Activated naive CD8-positive, alpha-beta T cell treated with anti-CD3 and anti-CD28 coated beads for 36 hours (primary cell): ENCODE results near the gene ERICH4. TPM values are rescaled to one million over a fixed set of nuclear protein-coding genes. Genes with fewer than 3 reads are reported as not detected.
"Not testable (repeated sequence)": the region's sequence is repeated elsewhere in the genome, so short reads cannot be mapped to it uniquely, and the experiment has no call there.

ENCODE experiments used
- DNase-seq: peaks from one replicate; pipeline ENCODE4 v3.0.0; 2021
- H3K27ac Mint-ChIP-seq: one replicate; pipeline ENCODE4 v1.8.0; 2022; ENCODE audit warnings: mild to moderate bottlenecking, moderate library complexity, mixed read lengths
- H3K27me3 Mint-ChIP-seq: one replicate; pipeline ENCODE4 v1.8.0; 2022; ENCODE audit warnings: mild to moderate bottlenecking, mixed read lengths
- H3K36me3 Mint-ChIP-seq: one replicate; pipeline ENCODE4 v1.8.0; 2021; ENCODE audit warnings: mild to moderate bottlenecking, mixed read lengths
- H3K4me1 Mint-ChIP-seq: one replicate; pipeline ENCODE4 v1.8.0; 2021; ENCODE audit warnings: mixed read lengths
- H3K4me3 Mint-ChIP-seq: one replicate; pipeline ENCODE4 v1.8.0; 2022; ENCODE audit warnings: mild to moderate bottlenecking, moderate library complexity, mixed read lengths
- H3K9me3 Mint-ChIP-seq: one replicate; pipeline ENCODE4 v1.8.0; 2022; ENCODE audit warnings: mixed read lengths
- total RNA-seq, 2 experiments: library from RNA; stranded (reverse); gene quantifications; one replicate each; pipeline ENCODE4 v1.2.3, GENCODE V29; 2021

Gene ERICH4, protein sequence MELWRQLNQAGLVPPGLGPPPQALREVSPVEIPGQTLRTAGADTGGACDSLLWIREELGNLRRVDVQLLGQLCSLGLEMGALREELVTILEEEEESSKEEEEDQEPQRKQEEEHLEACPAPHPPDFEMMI
- not detected for total RNA-seq

DNA sequence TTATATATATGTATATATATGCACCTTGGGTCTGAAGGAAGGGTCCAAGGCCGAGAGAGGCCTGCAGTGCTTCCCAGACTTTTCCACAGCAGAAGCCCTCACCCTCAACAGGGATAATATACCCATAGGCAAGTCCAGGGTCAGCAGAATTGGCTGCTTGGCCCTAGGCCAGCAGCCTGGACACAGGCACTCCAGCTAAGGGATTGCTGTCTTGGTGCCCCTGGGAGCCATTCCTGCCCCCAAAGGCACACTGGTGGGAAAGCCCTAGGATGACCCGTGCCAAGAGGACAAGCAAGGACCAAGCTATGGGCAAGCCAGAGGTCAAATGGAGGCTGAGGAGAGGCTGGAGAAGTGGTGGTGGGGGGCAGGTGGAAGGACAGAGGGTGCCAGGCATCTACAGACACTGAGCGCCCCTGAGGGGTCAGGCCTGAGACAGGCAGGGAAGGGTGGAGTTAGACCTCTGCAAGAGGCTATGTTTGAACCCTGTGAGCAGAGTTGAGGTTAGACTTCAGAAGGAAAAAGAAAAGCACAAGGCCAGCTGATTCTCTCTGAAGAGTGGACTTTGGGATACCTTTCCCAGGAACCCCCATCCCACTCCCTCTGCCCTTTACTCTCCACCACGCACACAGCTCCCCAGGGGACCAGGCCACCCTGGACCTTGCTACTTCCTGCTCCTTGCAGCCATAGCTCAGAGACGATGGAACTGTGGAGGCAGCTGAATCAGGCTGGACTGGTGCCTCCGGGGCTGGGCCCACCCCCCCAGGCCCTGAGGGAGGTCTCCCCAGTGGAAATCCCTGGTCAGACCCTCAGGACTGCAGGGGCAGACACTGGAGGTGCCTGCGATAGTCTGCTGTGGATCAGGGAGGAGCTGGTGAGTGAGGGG, at the start of gene ERICH4:
Gene ERICH4 (plus strand): TSS at position 684 of the 883 bp plus-strand sequence. CDS start 14 bp downstream, at position 698.
- H3K9me3 Mint-ChIP-seq, result no peaks in the 10 kb centered on the region
- H3K4me1 Mint-ChIP-seq, result peaks cover 10% of the 10 kb centered on the region
- no peak for DNase-seq
- H3K27ac Mint-ChIP-seq, result no peak within 1 kb of the TSS
- no peak within 1 kb of the TSS for H3K4me3 Mint-ChIP-seq
- peaks cover 13% of the 10 kb centered on the region for H3K27me3 Mint-ChIP-seq
- H3K36me3 Mint-ChIP-seq, result peaks cover 4% of the 10 kb centered on the region

DNA sequence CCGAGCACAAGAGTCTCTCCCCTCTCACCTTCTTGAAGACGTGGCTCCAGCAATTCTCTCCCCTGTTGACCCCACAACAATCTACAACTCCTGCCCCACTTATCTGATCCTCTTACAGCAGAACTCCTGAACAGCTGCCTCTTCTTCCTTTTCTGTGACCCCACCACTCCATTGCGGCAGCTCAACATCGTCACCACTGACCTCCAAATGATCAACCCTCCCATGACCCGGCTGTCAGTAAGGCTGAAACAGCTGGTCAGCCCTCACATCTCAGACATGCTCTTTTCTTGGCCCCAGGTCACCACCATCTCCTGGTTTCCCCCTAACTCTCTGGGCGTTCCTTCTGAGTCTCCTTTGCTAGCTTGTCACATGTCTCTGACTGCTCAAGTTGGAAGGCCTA, 47.6 kb upstream of the ERICH4 start:
- peaks cover 9% of the 10 kb centered on the region for H3K36me3 Mint-ChIP-seq
- peaks cover 33% of the 10 kb centered on the region for H3K4me1 Mint-ChIP-seq
- H3K27me3 Mint-ChIP-seq, result no peaks in the 10 kb centered on the region
- no peak for DNase-seq
- no peaks in the 10 kb centered on the region for H3K9me3 Mint-ChIP-seq
- peak overlapping the region; percentile 26 for H3K27ac Mint-ChIP-seq
- peak overlapping the region; percentile 98 for H3K4me3 Mint-ChIP-seq

DNA sequence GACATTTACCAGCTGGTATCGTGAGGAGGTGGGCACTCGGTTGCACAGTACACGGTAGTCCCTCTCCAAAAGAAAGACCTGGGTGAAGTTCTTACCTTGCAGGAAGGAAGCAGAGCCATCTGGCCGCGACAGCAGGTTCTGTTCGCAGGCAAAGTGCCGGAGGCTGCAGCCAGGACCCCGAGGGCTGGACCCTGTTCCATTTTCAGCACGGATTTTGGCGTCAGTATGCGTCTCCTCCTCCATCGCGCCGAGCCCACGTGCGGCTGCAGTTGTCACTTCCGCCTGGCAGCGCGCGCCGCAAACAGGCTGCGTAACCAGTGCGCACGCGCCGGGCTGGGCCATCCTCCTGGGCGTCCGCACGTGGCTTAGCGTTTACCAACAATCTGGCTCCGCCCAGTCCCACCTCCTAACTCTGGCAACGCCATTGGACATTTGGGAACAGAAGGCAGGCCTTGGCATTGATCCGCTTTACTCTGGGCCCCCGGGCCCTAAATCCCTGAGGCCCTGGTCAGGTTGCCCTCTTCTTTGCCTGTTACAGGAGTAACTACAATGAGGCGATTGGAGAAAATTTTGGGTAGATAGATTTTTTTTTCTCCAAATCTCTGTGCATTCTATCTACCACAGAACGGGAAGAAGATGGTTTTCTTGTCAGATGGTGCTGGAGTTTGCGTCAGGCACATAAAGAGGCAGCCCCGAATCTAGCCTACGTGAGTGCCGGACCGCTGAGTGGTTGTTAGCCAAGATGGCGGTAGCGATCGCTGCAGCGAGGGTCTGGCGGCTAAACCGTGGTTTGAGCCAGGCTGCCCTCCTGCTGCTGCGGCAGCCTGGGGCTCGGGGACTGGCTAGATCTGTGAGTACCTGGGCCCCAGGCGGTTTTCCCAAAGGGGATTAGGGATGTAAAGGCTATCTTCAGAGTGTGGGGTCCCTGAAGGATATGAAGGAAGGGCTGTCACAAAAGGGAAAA, 45.6 kb upstream of the ERICH4 start, which contains the start of the genes BCKDHA and EXOSC5:
Gene BCKDHA (plus strand): TSS at position 733 of the 964 bp plus-strand sequence. CDS start 10 bp downstream, at position 743.
Gene EXOSC5 (minus strand): TSS at position 274 of the 964 bp plus-strand sequence. CDS start 31 bp downstream, at position 243.
- Mint-ChIP-seq H3K36me3 (peaks cover 14% of the 10 kb centered on the region), H3K4me3 (peak within 1 kb of the TSS; percentile 98), H3K27ac (peak within 1 kb of the TSS; percentile 99), H3K9me3 (no peaks in the 10 kb centered on the region), H3K27me3 (no peaks in the 10 kb centered on the region), H3K4me1 (peaks cover 40% of the 10 kb centered on the region)
- DNase-seq, result peak; percentile 99

DNA sequence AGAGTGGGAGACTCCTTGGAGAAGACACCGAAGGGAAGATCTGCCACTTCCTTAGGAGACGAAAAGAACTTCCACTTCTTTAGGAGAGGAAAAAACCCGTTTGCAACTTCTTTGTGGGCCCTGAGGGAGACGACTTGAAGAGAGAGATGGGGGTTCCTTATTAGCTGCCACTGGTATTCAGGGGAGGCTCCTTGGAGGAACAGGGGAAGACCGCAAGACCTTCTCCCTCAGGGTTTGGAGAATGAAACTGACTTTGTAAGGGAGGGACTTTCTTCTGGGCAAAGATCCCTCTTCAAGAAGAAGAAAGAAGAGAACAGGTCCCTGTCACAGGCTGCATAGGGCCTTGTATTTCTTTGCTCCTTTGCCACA, 44.9 kb upstream of the ERICH4 start:
- peak overlapping the region; percentile 99 for H3K27ac Mint-ChIP-seq
- H3K9me3 Mint-ChIP-seq, result no peaks in the 10 kb centered on the region
- H3K27me3 Mint-ChIP-seq, result no peaks in the 10 kb centered on the region
- H3K4me1 Mint-ChIP-seq, result peaks cover 42% of the 10 kb centered on the region
- H3K36me3 Mint-ChIP-seq, result peaks cover 15% of the 10 kb centered on the region
- peak overlapping the region; percentile 98 for H3K4me3 Mint-ChIP-seq
- no peak for DNase-seq

DNA sequence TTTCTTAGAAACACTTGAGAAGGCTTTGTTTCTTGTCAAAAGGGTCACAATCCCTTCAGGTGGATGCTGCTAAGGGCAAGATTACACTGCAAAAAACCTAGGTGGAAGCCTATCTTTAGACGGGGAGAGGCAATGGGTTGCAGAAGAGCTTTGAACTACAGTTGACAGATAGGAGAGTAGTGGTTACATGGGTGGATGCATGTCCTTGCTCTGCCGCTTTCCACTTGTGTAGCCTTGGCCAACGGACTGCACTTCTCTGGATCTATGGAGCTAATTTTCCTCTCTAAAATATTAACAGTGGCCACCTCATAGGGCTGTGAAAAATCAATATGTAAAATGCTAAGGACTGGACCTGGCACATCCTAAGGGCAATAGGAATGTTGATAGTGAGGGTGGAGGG, 44.4 kb upstream of the ERICH4 start:
- Mint-ChIP-seq H3K27me3 (no peaks in the 10 kb centered on the region), H3K4me1 (peaks cover 43% of the 10 kb centered on the region), H3K9me3 (no peaks in the 10 kb centered on the region), H3K4me3 (peak overlapping the region; percentile 98), H3K36me3 (peaks cover 17% of the 10 kb centered on the region), H3K27ac (peak overlapping the region; percentile 99)
- DNase-seq, result no peak

DNA sequence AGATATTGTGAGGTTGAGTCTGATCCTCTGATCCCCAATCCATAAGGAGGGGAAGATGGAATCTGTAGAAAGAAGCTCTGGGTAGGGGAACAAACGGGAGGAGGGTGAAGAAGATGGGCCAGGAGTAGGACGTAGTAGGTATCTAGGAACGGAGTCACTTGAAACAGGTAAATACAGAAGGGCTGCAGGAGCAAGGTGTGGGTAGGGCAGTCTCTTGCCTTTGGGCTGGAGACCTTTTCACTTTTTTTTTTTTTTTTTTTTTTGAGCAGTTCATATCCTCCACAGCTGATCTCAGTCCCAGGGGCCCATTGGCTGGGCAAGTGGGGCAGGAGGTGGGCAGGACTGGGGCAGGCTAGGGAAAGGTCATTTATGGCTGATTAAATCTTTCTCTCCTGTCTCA, 43.9 kb upstream of the ERICH4 start:
- Mint-ChIP-seq H3K27me3 (no peaks in the 10 kb centered on the region), H3K4me1 (peaks cover 43% of the 10 kb centered on the region), H3K4me3 (peak overlapping the region; percentile 98), H3K9me3 (no peaks in the 10 kb centered on the region), H3K27ac (no peak overlapping the region), H3K36me3 (peaks cover 17% of the 10 kb centered on the region)
- DNase-seq, result no peak

DNA sequence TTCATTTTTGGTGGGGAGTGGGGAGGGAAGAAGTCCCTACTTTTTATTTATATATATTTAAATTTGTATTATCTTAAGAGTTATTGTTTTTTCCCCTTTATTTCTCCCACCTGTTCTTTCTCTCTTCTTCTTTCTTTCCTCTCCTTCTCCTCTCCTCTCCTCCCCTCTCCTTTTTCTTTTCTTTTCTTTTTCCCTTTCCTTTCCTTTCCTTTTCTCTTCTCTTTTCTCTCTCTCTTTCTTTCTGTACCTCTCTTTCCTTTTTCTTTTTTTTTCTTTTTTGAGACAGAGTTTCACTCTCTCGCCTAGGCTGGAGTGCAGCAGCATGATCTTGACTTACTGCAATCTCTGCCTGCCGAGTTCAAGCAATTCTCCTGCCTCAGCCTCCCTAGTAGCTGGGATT, 43.4 kb upstream of the ERICH4 start:
- Mint-ChIP-seq H3K9me3 (no peaks in the 10 kb centered on the region), H3K27ac (no peak overlapping the region), H3K4me3 (peak overlapping the region; percentile 39), H3K36me3 (peaks cover 17% of the 10 kb centered on the region), H3K27me3 (no peaks in the 10 kb centered on the region), H3K4me1 (peaks cover 43% of the 10 kb centered on the region)
- no peak for DNase-seq

DNA sequence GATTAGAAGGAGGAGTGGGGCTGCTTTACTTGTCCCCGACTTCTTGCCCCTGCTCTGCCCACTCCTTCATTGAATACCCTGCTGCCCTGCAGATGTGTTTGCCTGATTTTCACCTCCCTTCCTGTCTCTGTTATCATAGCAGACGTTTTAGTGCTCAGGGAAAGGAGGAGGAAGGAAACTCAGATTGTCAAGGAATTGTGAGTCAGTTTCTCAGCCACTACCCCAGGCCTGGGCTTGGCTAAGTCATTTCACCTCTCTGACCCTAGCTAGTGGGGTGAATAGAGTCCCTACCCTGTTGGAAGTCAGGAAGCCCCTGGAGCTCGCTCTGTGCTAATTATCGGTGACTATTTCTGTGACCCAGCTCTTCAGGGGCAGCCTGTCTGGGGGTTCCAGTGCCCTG, 41.5 kb upstream of the ERICH4 start:
- no peak for DNase-seq
- H3K9me3 Mint-ChIP-seq, result no peaks in the 10 kb centered on the region
- peaks cover 29% of the 10 kb centered on the region for H3K4me1 Mint-ChIP-seq
- H3K36me3 Mint-ChIP-seq, result peaks cover 10% of the 10 kb centered on the region
- H3K27me3 Mint-ChIP-seq, result no peaks in the 10 kb centered on the region
- H3K4me3 Mint-ChIP-seq, result no peak overlapping the region
- H3K27ac Mint-ChIP-seq, result no peak overlapping the region

DNA sequence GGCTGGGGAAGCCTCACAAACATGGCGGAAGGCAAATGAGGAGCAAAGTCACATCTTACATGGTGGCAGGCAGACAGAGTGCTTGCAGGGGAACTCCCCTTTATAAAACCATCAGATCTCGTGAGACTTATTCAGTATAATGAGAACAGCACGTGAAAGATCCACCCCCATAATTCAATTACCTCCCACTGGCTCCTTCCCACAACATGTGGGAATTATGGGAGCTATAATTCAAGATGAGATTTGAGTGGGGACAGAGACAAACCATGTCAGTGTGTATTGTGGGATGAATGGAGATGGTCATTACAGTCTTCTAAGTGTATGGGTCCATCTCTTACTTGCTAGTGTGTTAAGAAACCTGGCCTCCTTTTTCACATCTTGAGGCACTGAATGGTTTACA, 40.9 kb upstream of the ERICH4 start:
- H3K27me3 Mint-ChIP-seq, result no peaks in the 10 kb centered on the region
- H3K4me1 Mint-ChIP-seq, result peaks cover 28% of the 10 kb centered on the region
- no peak overlapping the region for H3K27ac Mint-ChIP-seq
- H3K9me3 Mint-ChIP-seq, result no peaks in the 10 kb centered on the region
- no peak overlapping the region for H3K4me3 Mint-ChIP-seq
- H3K36me3 Mint-ChIP-seq, result peaks cover 10% of the 10 kb centered on the region
- DNase-seq, result no peak

DNA sequence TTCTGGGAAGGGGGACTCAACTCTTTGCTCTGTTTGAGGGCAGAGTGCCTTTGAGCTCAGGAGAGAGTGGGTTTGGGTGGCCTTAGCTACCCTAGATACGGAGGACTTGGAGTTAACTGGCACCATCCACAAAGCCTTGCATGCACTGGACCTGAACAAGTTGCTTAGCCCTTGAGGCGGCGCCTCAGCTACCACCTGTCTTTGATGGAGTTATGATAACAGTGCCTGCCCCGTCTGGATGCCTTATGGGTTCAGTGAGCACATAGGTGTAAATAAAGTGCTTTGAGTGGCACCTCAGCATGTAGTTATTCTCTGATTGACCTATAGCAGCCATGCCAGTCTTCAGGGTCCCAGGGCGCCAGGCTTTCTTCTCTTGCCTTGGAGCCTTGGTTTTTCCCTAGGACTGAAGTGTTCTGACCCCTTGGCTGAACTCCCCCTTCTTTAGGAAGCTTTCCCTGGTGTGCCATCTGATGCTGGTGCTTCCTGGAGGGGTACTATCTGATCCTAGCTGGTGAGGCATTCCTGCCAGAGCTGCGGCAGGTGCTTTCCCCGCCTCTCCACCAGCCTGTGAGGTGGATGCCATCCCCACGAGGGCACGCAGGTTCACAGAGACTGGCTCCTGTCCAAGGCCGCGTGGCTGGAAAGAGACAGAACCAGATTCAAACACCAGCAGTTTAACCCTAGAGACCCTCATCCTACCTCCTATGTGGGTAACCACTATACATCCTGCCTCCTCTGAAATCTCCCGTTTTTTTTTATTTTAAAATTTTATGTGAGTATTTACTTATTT, 39.6 kb upstream of the ERICH4 start:
- Mint-ChIP-seq H3K4me1 (peaks cover 22% of the 10 kb centered on the region), H3K27ac (no peak overlapping the region)

DNA sequence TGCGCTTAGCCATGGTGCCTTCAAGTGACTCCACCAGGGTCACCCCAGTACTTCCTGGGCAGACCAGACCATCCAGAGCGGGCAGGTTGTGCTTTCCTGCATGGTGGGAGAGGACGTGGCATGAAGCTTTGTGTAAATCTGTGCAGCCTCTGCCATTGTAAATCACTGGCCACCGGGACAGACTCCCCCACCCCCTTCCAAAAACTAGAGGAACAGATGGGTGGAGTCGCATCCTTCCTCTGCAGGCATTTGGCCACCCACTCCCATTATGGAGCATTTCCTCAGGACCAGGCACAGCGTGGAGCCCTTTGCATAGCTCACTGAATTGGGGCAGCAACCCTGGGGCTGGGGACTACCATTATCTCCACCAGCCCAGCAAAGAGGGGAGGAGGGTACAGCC, 37.2 kb upstream of the ERICH4 start:
- no peaks in the 10 kb centered on the region for H3K27me3 Mint-ChIP-seq
- peaks cover 10% of the 10 kb centered on the region for H3K36me3 Mint-ChIP-seq
- H3K27ac Mint-ChIP-seq, result no peak overlapping the region
- DNase-seq, result no peak
- no peak overlapping the region for H3K4me3 Mint-ChIP-seq
- H3K4me1 Mint-ChIP-seq, result peaks cover 18% of the 10 kb centered on the region
- no peaks in the 10 kb centered on the region for H3K9me3 Mint-ChIP-seq

More for the DNA sequence above, 39.6 kb upstream of the ERICH4 start:
- peaks cover 10% of the 10 kb centered on the region for H3K36me3 Mint-ChIP-seq
- H3K9me3 Mint-ChIP-seq, result no peaks in the 10 kb centered on the region
- no peak for DNase-seq
- H3K27me3 Mint-ChIP-seq, result no peaks in the 10 kb centered on the region
- H3K4me3 Mint-ChIP-seq, result no peak overlapping the region

DNA sequence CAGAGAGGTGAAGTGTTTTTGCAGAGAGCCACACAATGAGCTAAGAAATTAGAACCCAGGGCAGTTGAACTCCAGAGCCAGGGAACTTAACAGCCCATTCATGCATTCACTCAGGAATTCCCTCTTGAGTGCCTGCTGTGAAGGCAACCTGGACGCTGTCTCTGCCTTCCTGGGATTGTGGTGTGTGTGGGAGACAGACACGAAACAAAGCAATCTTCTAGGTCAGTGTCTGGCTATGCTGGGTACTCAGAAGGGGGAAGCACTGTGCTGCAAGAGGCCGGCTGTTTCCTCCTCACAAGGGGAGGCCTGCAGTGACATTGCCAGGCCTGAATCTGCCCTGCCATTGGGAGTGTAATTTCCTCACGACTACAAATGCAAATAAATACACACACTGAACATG, 35.7 kb upstream of the ERICH4 start:
- Mint-ChIP-seq H3K27me3 (no peaks in the 10 kb centered on the region), H3K9me3 (no peaks in the 10 kb centered on the region), H3K4me3 (no peak overlapping the region), H3K4me1 (peaks cover 12% of the 10 kb centered on the region), H3K36me3 (peaks cover 7% of the 10 kb centered on the region), H3K27ac (no peak overlapping the region)
- DNase-seq, result no peak

DNA sequence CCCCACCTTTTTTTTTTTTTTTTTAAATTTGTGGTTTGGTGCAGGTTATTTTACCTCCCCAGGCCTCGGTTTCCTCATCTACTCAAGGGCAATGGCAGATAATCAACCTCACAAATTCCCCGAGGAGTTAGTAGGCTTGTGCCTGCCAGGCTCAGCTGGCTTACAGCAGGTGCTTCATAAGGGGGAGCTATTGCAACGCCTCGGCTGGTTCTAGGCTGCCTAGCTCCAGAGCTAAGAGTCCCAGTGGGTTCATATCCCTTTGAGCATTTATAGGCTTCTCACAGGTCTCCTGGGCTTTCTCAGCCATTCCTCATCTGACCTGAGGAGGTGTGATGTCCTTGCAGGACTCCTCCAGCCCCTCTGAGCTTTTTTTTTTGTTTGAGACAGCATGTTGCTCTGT, 34.7 kb upstream of the ERICH4 start:
- no peak overlapping the region for H3K27ac Mint-ChIP-seq

DNA sequence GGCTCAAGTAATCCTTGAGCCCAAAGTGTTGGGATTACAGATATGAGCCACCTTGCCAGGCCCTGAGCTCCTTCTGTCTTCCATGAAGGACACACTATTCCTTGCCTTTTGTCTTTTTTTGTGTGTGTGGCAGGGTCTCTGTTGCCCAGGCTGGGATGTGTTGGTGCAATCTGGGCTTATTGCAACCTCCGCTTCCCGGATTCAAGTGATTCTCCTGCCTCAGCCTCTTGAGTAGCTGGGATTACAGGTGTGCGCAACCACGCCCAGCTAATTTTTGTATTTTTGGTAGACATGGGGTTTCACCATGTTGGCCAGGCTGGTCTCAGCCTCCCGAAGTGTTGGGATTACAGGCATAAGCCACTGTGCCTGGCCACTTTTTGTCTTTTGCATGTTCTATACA, 34.1 kb upstream of the ERICH4 start:
- not testable (repeated sequence) for H3K9me3 Mint-ChIP-seq, H3K4me1 Mint-ChIP-seq, H3K27ac Mint-ChIP-seq, H3K27me3 Mint-ChIP-seq, H3K36me3 Mint-ChIP-seq, H3K4me3 Mint-ChIP-seq, DNase-seq

More for the DNA sequence above, 34.7 kb upstream of the ERICH4 start:
- no peak for DNase-seq
- H3K27me3 Mint-ChIP-seq, result no peaks in the 10 kb centered on the region
- peaks cover 9% of the 10 kb centered on the region for H3K4me1 Mint-ChIP-seq
- peaks cover 5% of the 10 kb centered on the region for H3K36me3 Mint-ChIP-seq
- no peaks in the 10 kb centered on the region for H3K9me3 Mint-ChIP-seq
- no peak overlapping the region for H3K4me3 Mint-ChIP-seq
